SK-N-SH (cell line): ENCODE measurements around the gene CCNL2. TPM values are rescaled to one million over a fixed set of nuclear protein-coding genes. Genes with fewer than 3 reads are reported as not detected.

Source experiments
- CTCF ChIA-PET: fragments of 300-600, 350-600 bp; formaldehyde crosslinking; extraction: SDS; loops from one replicate; lab custom pipeline; 2021; lab: Yijun Ruan, JAX
- POLR2A ChIA-PET: fragments of 350-600 bp; sonication (Branson Sonifier 250); formaldehyde crosslinking; extraction: SDS; loops from one replicate; lab custom pipeline; 2020; ENCODE audit warnings: antibody characterized with exemption, inconsistent platforms; lab: Yijun Ruan, JAX
- DNase-seq: peaks from one replicate; pipeline ENCODE4 v3.0.0; 2012
- H2AFZ ChIP-seq: fragments of 200-600 bp; sonication (generic); 2 replicates; pipeline ENCODE4 v1.8.1; 2016; ENCODE audit warnings: antibody characterized with exemption, mild to moderate bottlenecking, low read depth
- H3F3A ChIP-seq: fragments of 200-600 bp; sonication (generic); replicated peaks from 2 replicates; pipeline ENCODE3; 2016; ENCODE audit warnings: antibody characterized with exemption, mild to moderate bottlenecking; ENCODE audit not compliant: insufficient read depth
- H3K27ac ChIP-seq, 2 experiments: fragments of 200-500 bp in 1 of 2; fragments of 200-600 bp in 1 of 2; sonication (Bioruptor generic) in 1 of 2; sonication (generic), shearing (Covaris generic) in 1 of 2; 2 replicates each; pipeline versions ENCODE4 v1.5.1 to v1.6.1; 2014 to 2016; ENCODE audit warnings: low read depth in 2 of 2, inconsistent platforms in 1 of 2, low read length in 1 of 2, mild to moderate bottlenecking in 1 of 2, mixed read lengths in 1 of 2
- H3K27me3 ChIP-seq: fragments of 200-600 bp; sonication (generic), shearing (Covaris generic); 2 replicates; pipeline ENCODE4 v1.6.1; 2016; ENCODE audit warnings: mixed run types; ENCODE audit not compliant: insufficient read depth
- H3K36me3 ChIP-seq, 2 experiments: fragments of 200-500 bp in 1 of 2; fragments of 200-600 bp in 1 of 2; sonication (Bioruptor generic) in 1 of 2; sonication (generic) in 1 of 2; replicated peaks in 1 of 2; 2 replicates each; pipeline versions ENCODE3 to v1.5.1; 2014 to 2016; ENCODE audit warnings: low read length in 1 of 2, mild to moderate bottlenecking in 1 of 2; ENCODE audit not compliant: insufficient read depth in 2 of 2, control insufficient read depth in 1 of 2
- H3K4me1 ChIP-seq, 2 experiments: fragments of 200-500 bp in 1 of 2; fragments of 200-600 bp in 1 of 2; sonication (Bioruptor generic) in 1 of 2; sonication (generic), shearing (Covaris generic) in 1 of 2; 2 replicates each; pipeline versions ENCODE4 v1.5.1 to v1.6.1; 2014 to 2016; ENCODE audit warnings: low read depth in 1 of 2, low read length in 1 of 2, mixed run types in 1 of 2; ENCODE audit not compliant: insufficient read depth in 2 of 2, control insufficient read depth in 1 of 2
- H3K4me2 ChIP-seq: fragments of 200-600 bp; sonication (generic), shearing (Covaris generic); 2 replicates; pipeline ENCODE4 v1.6.1; 2017; ENCODE audit warnings: mixed run types
- H3K4me3 ChIP-seq, 2 experiments: fragments of 200-500 bp in 1 of 2; fragments of 200-600 bp in 1 of 2; sonication (Bioruptor generic) in 1 of 2; sonication (generic), shearing (Covaris generic) in 1 of 2; 2 replicates each; pipeline versions ENCODE4 v1.5.1 to v1.8.1; 2014 to 2016; ENCODE audit warnings: low read depth in 2 of 2, inconsistent platforms in 1 of 2, low read length in 1 of 2, mild to moderate bottlenecking in 1 of 2, mixed read lengths in 1 of 2, moderate library complexity in 1 of 2
- H3K79me2 ChIP-seq: fragments of 200-600 bp; sonication (generic); 2 replicates; pipeline ENCODE4 v1.8.1; 2017; ENCODE audit warnings: mild to moderate bottlenecking; ENCODE audit not compliant: insufficient read depth
- H3K9ac ChIP-seq: fragments of 200-600 bp; sonication (generic); 2 replicates; pipeline ENCODE4 v1.6.1; 2017; ENCODE audit warnings: mixed run types
- H3K9me2 ChIP-seq: fragments of 200-600 bp; sonication (generic); 2 replicates; pipeline ENCODE4 v1.6.1; 2017; ENCODE audit warnings: mixed run types
- H3K9me3 ChIP-seq: fragments of 200-600 bp; sonication (generic); 2 replicates; pipeline ENCODE4 v1.6.1; 2017; ENCODE audit warnings: mixed run types, mild to moderate bottlenecking, moderate library complexity
- H4K20me1 ChIP-seq: fragments of 200-600 bp; sonication (generic); 2 replicates; pipeline ENCODE4 v1.6.1; 2017; ENCODE audit warnings: mild to moderate bottlenecking, mixed run types; ENCODE audit not compliant: insufficient read depth
- CHD2 ChIP-seq: fragments of 150-350 bp; IDR thresholded peaks from 2 replicates; pipeline ENCODE4 v1.6.1; 2018; ENCODE audit warnings: low read length; ENCODE audit not compliant: partially characterized antibody
- EP300 ChIP-seq, 2 experiments: IDR thresholded peaks; 2 replicates each; pipeline versions ENCODE4 v1.4.0 to v1.6.1; 2012; ENCODE audit warnings: borderline replicate concordance in 1 of 2, low read depth in 1 of 2, low read length in 1 of 2
- GABPA ChIP-seq: IDR thresholded peaks from 2 replicates; pipeline ENCODE4 v1.4.0; 2012; ENCODE audit warnings: low read depth, mild to moderate bottlenecking
- MAX ChIP-seq: IDR thresholded peaks from 2 replicates; pipeline ENCODE4 v1.4.0; 2012; ENCODE audit warnings: low read depth
- PBX3 ChIP-seq: IDR thresholded peaks from 2 replicates; pipeline ENCODE4; 2012
- POLR2AphosphoS5 ChIP-seq: IDR thresholded peaks from 2 replicates; pipeline ENCODE4 v1.6.1; 2012; ENCODE audit warnings: low read depth, low read length
- REST ChIP-seq: IDR thresholded peaks from 2 replicates; pipeline ENCODE4 v1.6.1; 2012; ENCODE audit warnings: mild to moderate bottlenecking, low read depth, low read length, moderate library complexity
- SIN3A ChIP-seq: IDR thresholded peaks from 2 replicates; pipeline ENCODE4 v1.6.1; 2012; ENCODE audit warnings: low read depth, mild to moderate bottlenecking, low read length, moderate library complexity, borderline replicate concordance
- TAF1 ChIP-seq: IDR thresholded peaks from 2 replicates; pipeline ENCODE4 v1.6.1; 2012; ENCODE audit warnings: low read depth, mild to moderate bottlenecking, low read length, moderate library complexity, borderline replicate concordance
- TCF12 ChIP-seq: IDR thresholded peaks from 2 replicates; pipeline ENCODE4 v1.4.0; 2012
- USF1 ChIP-seq: IDR thresholded peaks from 2 replicates; pipeline ENCODE4 v1.4.0; 2012; ENCODE audit warnings: low read depth, borderline replicate concordance
- WGBS: methylation state at CpG from one replicate; pipeline ENCODE4 v1.1.6; 2017; ENCODE audit warnings: low lambda C conversion rate; 5-methylcytosine and 5-hydroxymethylcytosine counted together
- polyA plus RNA-seq, 3 experiments: library from polyadenylated mRNA; depleted of rRNA; stranded (reverse); fragments of >200 nt; gene quantifications; 2 replicates each; pipeline ENCODE4 v1.2.3, GENCODE V29; 2012

The CCNL2 gene
- polyA plus RNA-seq, 1 of the 3 experiments (the other 2 are of a cell fraction) = 362 TPM

GRCh38 chr1:1360506-1361169, 38.5 kb downstream of the CCNL2 start (continued):
- peak; percentile 22; the same call in 1 of the 2 replicates for TF ChIP-seq REST
- TF ChIP-seq POLR2AphosphoS5 = peak; percentile 62
- TF ChIP-seq PBX3 = peak; percentile 52
- peak; percentile 17; the same call in 1 of the 2 replicates for TF ChIP-seq TAF1
- no peak for TF ChIP-seq GABPA
- TF ChIP-seq, all 33 proteins: peak for 12

GRCh38 chr1:1359664-1360468, 39.3 kb downstream of the CCNL2 start:
- POLR2A ChIA-PET = interaction anchor here (0.7 to 1.6 kb wide), 3 partner anchors 10 to 15 kb away, joined by 3 to 6 read pairs (median 3); partner anchors contain the start of gene AURKAIP1
- CTCF ChIA-PET = interaction anchor here (0.6 to 3.6 kb wide), 2 partner anchors 8 to 11 kb away, joined by 3 to 37 read pairs; no protein-coding TSS in a partner anchor
- no peaks in the 10 kb centered on the region for H3K36me3 ChIP-seq
- peak; percentile 84 for DNase-seq
- no peaks in the 10 kb centered on the region for H3K9me2 ChIP-seq
- peaks cover 7% of the 10 kb centered on the region for H3F3A ChIP-seq
- H3K9me3 ChIP-seq = no peaks in the 10 kb centered on the region
- peak overlapping the region; percentile 88 to 98 for H3K27ac ChIP-seq
- peak; percentile 79 for TF ChIP-seq MAX
- TF ChIP-seq POLR2AphosphoS5 = 0 out of 2 replicates have a peak, but pooled peaks have one; percentile 25
- TF ChIP-seq SIN3A = no peak
- TF ChIP-seq CHD2 = peak; percentile 66
- TF ChIP-seq EP300 (IDR thresholded peaks at IDR 0.05; ENCODE audit: borderline replicate concordance in 1 of 2, low read depth in 1 of 2, low read length in 1 of 2) = peak in 1 of 2 experiments; percentile 57; a peak in 1 of 4 replicates
- TF ChIP-seq TCF12 = peak; percentile 78
- no peak for TF ChIP-seq USF1
- H3K4me1 ChIP-seq = peaks cover 20 to 40% of the 10 kb centered on the region in 2 experiments; a peak in 3 of 4 replicates
- H3K79me2 ChIP-seq = no peaks in the 10 kb centered on the region
- peak overlapping the region; percentile 70 for H3K4me2 ChIP-seq
- H4K20me1 ChIP-seq = no peaks in the 10 kb centered on the region
- 31% methylated on average over 8 of the region's 28 CpGs for WGBS
- no peak overlapping the region for H2AFZ ChIP-seq
- peak overlapping the region; percentile 67 for H3K9ac ChIP-seq
- no peak overlapping the region for H3K4me3 ChIP-seq
- H3K27me3 ChIP-seq = no peaks in the 10 kb centered on the region
